Panc1 (cell line): Measurements from ENCODE around the gene KLRC4. TPM values are rescaled to one million over a fixed set of nuclear protein-coding genes. Genes with fewer than 3 reads are reported as not detected.
A peak's percentile ranks its signal among the peaks of the same experiment; 100 is the strongest.

ENCODE experiments used
- ATAC-seq: fragments of 200-7000 bp; cut with Tn5 transposase; 2 replicates; pipeline ENCODE4 v1.9.1; 2020; ENCODE audit warnings: mild to moderate bottlenecking, moderate library complexity
- BruUV-seq: library from RNA; stranded (reverse); fragments of 400-500 nt; replicated peaks from 2 replicates; lab custom pipeline; 2021; lab: Mats Ljungman, UMichigan
- CTCF ChIA-PET: fragments of 300-600 bp; sonication (Branson Sonifier 250); formaldehyde crosslinking; loops from one replicate; lab custom pipeline; 2022; ENCODE audit warnings: antibody characterized with exemption; lab: Charles Lee
- POLR2A ChIA-PET: fragments of 300-600 bp; sonication (Branson Sonifier 250); formaldehyde crosslinking; loops from one replicate; lab custom pipeline; 2022; ENCODE audit warnings: antibody characterized with exemption; lab: Charles Lee
- DNase-seq: peaks from one replicate; pipeline ENCODE4 v3.0.0-alpha.2; 2010; ENCODE audit warnings: low read depth, low spot score
- H3K27ac ChIP-seq: 2 replicates; pipeline ENCODE4 v1.5.1; 2011; ENCODE audit warnings: mild to moderate bottlenecking, low read length, inconsistent platforms
- H3K27me3 ChIP-seq: fragments of 200-500 bp; sonication (Bioruptor generic); 2 replicates; pipeline ENCODE4 v1.6.0; 2014; ENCODE audit warnings: low read length, inconsistent platforms; ENCODE audit not compliant: control insufficient read depth, insufficient read depth
- H3K36me3 ChIP-seq: fragments of 200-500 bp; sonication (Bioruptor generic); 2 replicates; pipeline ENCODE4 v1.5.1; 2014; ENCODE audit warnings: inconsistent platforms, mild to moderate bottlenecking, low read length, moderate library complexity; ENCODE audit not compliant: control insufficient read depth, insufficient read depth
- H3K4me1 ChIP-seq: 2 replicates; pipeline ENCODE4 v1.5.1; 2011; ENCODE audit warnings: inconsistent platforms, mild to moderate bottlenecking, low read length, moderate library complexity; ENCODE audit not compliant: control insufficient read depth, insufficient read depth
- H3K4me3 ChIP-seq, 2 experiments: 2 replicates each; pipeline ENCODE4 v1.5.1; 2011 to 2012; ENCODE audit warnings: low read depth in 2 of 2, low read length in 2 of 2, mild to moderate bottlenecking in 2 of 2, inconsistent platforms in 1 of 2, moderate library complexity in 1 of 2
- H3K9me3 ChIP-seq: fragments of 200-500 bp; sonication (Bioruptor generic); 2 replicates; pipeline ENCODE4 v1.5.1; 2014; ENCODE audit warnings: low read depth, mild to moderate bottlenecking, inconsistent platforms, low read length, moderate library complexity; ENCODE audit not compliant: control insufficient read depth, insufficient read depth
- CTCF ChIP-seq: fragments of 450-650 bp; IDR thresholded peaks from 2 replicates; pipeline ENCODE4 v1.5.1; 2017; ENCODE audit warnings: mild to moderate bottlenecking
- POLR2AphosphoS5 ChIP-seq: IDR thresholded peaks from 2 replicates; pipeline ENCODE4 v1.6.1; 2012; ENCODE audit warnings: mild to moderate bottlenecking, low read depth, low read length, moderate library complexity
- REST ChIP-seq, 2 experiments: IDR thresholded peaks; 2 replicates each; pipeline ENCODE4 v1.6.1; 2011 to 2012; ENCODE audit warnings: low read depth in 2 of 2, control low read depth in 1 of 2, low read length in 1 of 2, mild to moderate bottlenecking in 1 of 2, moderate library complexity in 1 of 2; ENCODE audit not compliant: insufficient read depth in 1 of 2
- SIN3A ChIP-seq: IDR thresholded peaks from 2 replicates; pipeline ENCODE4 v1.6.1; 2012; ENCODE audit warnings: low read depth, mild to moderate bottlenecking, low read length, moderate library complexity, borderline replicate concordance; ENCODE audit not compliant: insufficient read depth
- TCF7L2 ChIP-seq: IDR thresholded peaks from 2 replicates; pipeline ENCODE4 v1.6.1; 2011; ENCODE audit warnings: mild to moderate bottlenecking, low read depth, low read length, inconsistent platforms
- in situ Hi-C: cut with HindIII; loops from 2 replicates; pipeline ENCODE4 v1.10.0; 2016; ENCODE audit warnings: low sequenced_read_pairs, low pct_unique_long_range_greater_than_20kb
- intact Hi-C: fragments of 100-400 bp; cut with micrococcal nuclease; formaldehyde crosslinking; loops from one replicate; pipeline ENCODE4 v1.10.0; 2022; ENCODE audit not compliant: unreplicated experiment
- total RNA-seq: library from RNA; stranded (reverse); gene quantifications from one replicate; pipeline ENCODE4 v1.2.1, GENCODE V29; 2021; ENCODE audit not compliant: unreplicated experiment

Gene KLRC4
- total RNA-seq, 1 experiment from 2014 or later = 1.4 TPM

- intact Hi-C loops = no loop called here
- Histone ChIP-seq H3K4me1 (peaks cover 21% of the 10 kb centered on the region), H3K27ac (peak overlapping the region; percentile 94), H3K4me3 (peak overlapping the region; percentile 50 to 73), H3K36me3 (no peaks in the 10 kb centered on the region), H3K9me3 (peaks cover 4% of the 10 kb centered on the region; the same call in 1 of the 2 replicates), H3K27me3 (no peaks in the 10 kb centered on the region)
- TSS peak; percentile 56 for BruUV-seq
- CTCF ChIA-PET = no interaction called here
- DNase-seq (peak; percentile 72), ATAC-seq (peak; percentile 68)
- in situ Hi-C loops = no loop called here
- POLR2A ChIA-PET = interaction anchor here (0.6 kb wide), 2 partner anchors 18 to 33 kb away, joined by 3 to 6 read pairs; no protein-coding TSS in a partner anchor
- TF ChIP-seq REST (IDR thresholded peaks at IDR 0.05; ENCODE audit: insufficient read depth in 1 of 2, low read depth in 2 of 2, low read length in 1 of 2) (no peak), SIN3A (no peak), TCF7L2 (peak; percentile 89), CTCF (no peak), POLR2AphosphoS5 (no peak)
Observed at GRCh38 chr12:10364815-10365622, 44.5 kb downstream of the KLRC4 start.

- in situ Hi-C loops (no loop called here), intact Hi-C loops (no loop called here)
- ATAC-seq (peak; percentile 83), DNase-seq (peak; percentile 32)
- CTCF ChIA-PET = interaction anchor here (0.8 kb wide), 1 partner anchor 31 kb away, joined by 3 read pairs; no protein-coding TSS in a partner anchor
- POLR2A ChIA-PET = interaction anchor here (0.6 kb wide), 1 partner anchor 19 kb away, joined by 6 read pairs; no protein-coding TSS in a partner anchor
- H3K27me3 ChIP-seq = no peaks in the 10 kb centered on the region
- H3K4me3 ChIP-seq = peak overlapping the region; percentile 50 to 73
- BruUV-seq = no TSS peak
- peaks cover 4% of the 10 kb centered on the region; the same call in 1 of the 2 replicates for H3K9me3 ChIP-seq
- H3K27ac ChIP-seq = peak overlapping the region; percentile 94
- no peaks in the 10 kb centered on the region for H3K36me3 ChIP-seq
- TF ChIP-seq CTCF = no peak
- TF ChIP-seq REST (IDR thresholded peaks at IDR 0.05; ENCODE audit: insufficient read depth in 1 of 2, low read depth in 2 of 2, low read length in 1 of 2) = no peak
- no peak for TF ChIP-seq TCF7L2
- no peak for TF ChIP-seq SIN3A
- peaks cover 21% of the 10 kb centered on the region for H3K4me1 ChIP-seq
Observed at GRCh38 chr12:10363914-10364814, 45.4 kb downstream of the KLRC4 start.
